ENCODE measurements around the gene FANCB. TPM values are rescaled to one million over a fixed set of nuclear protein-coding genes. Genes with fewer than 3 reads are reported as not detected.

The FANCB gene
- total RNA-seq, 1 experiment from 2014 or later, result 12.1 TPM

- H3K18ac ChIP-seq (ENCODE audit: insufficient read length, low read depth, low read length), result no peak overlapping the region
- no peak overlapping the region for H2BK5ac ChIP-seq (ENCODE audit: insufficient read length, low read length)
- no peak for DNase-seq
- no peak overlapping the region for H3T11ph ChIP-seq (ENCODE audit: low read length)
- no peak overlapping the region for H4K8ac ChIP-seq (replicated peaks; ENCODE audit: insufficient read length, low read depth, low read length)
- peaks cover 45 to 59% of the 10 kb centered on the region in 2 experiments for H3K9me3 Mint-ChIP-seq
- no peaks in the 10 kb centered on the region for H3K23me2 ChIP-seq (ENCODE audit: insufficient read length, low read depth, low read length, poor library complexity, severe bottlenecking)
- no peaks in the 10 kb centered on the region for H4K20me1 ChIP-seq (ENCODE audit: control insufficient read depth, insufficient read depth, insufficient read length)
- no peaks in the 10 kb centered on the region for H3K27me3 Mint-ChIP-seq (ENCODE audit: low read depth)
- H3K9ac ChIP-seq (ENCODE audit: extremely low read depth, insufficient read length, low read length), result no peak overlapping the region
- no peak overlapping the region for H2BK12ac ChIP-seq (ENCODE audit: insufficient read length, low read depth, low read length)
- peaks cover 10 to 11% of the 10 kb centered on the region in 2 experiments for H3K4me1 Mint-ChIP-seq
- H3K9me3 ChIP-seq (ENCODE audit: control insufficient read depth, low read depth, low read length), result peaks cover 6% of the 10 kb centered on the region
- H4K5ac ChIP-seq (ENCODE audit: insufficient read length, low read depth, low read length), result no peak overlapping the region
- H3K79me1 ChIP-seq (ENCODE audit: insufficient read depth, low read depth, low read length, poor library complexity, severe bottlenecking), result no peaks in the 10 kb centered on the region
- H3K36me3 Mint-ChIP-seq (ENCODE audit: insufficient read depth in 1 of 3, low read depth in 3 of 3), result peaks cover 0 to 4% (median 0%) of the 10 kb centered on the region in 3 experiments; a peak in 3 of 7 replicates
- H3K4me1 ChIP-seq (ENCODE audit: insufficient read depth, low read length), result no peaks in the 10 kb centered on the region
- no peak overlapping the region for H3K56ac ChIP-seq (ENCODE audit: insufficient read length, low read depth, low read length)
- WGBS (ENCODE audit: extremely low coverage, insufficient read length, low lambda C conversion rate), result no CpG with 5 or more reads among the region's 3 CpGs
- H3K23ac ChIP-seq (ENCODE audit: insufficient read length, low read depth, low read length), result no peak overlapping the region
- TF ChIP-seq CTCF (conservative IDR thresholded peaks at IDR 0.05), result no peak
- H3K14ac ChIP-seq (ENCODE audit: insufficient read depth, low read length), result no peak overlapping the region
- H2BK120ac ChIP-seq (ENCODE audit: low read depth, low read length, poor library complexity, severe bottlenecking), result no peak overlapping the region
- H3K27ac ChIP-seq (ENCODE audit: insufficient read length, low read depth, low read length), result no peak overlapping the region
- no peak overlapping the region for H3K4me2 ChIP-seq (ENCODE audit: insufficient read depth, insufficient read length, low read length)
- no peak overlapping the region for H2BK20ac ChIP-seq (ENCODE audit: low read depth, low read length, poor library complexity, severe bottlenecking)
- no peak overlapping the region; a peak in 1 of 5 replicates for H3K4me3 Mint-ChIP-seq
- H2AFZ ChIP-seq (ENCODE audit: low read length), result no peak overlapping the region
- H3K4ac ChIP-seq (ENCODE audit: low read depth, low read length), result no peak overlapping the region
- H2BK15ac ChIP-seq (ENCODE audit: low read depth, low read length), result no peak overlapping the region
- H2AK5ac ChIP-seq (ENCODE audit: insufficient read length, low read length), result no peak overlapping the region
- H4K91ac ChIP-seq (ENCODE audit: insufficient read length, low read depth, low read length), result no peak overlapping the region
- H3K27ac Mint-ChIP-seq, result no peak overlapping the region
- no peaks in the 10 kb centered on the region for H3K27me3 ChIP-seq (ENCODE audit: insufficient read depth, low read length)
- H3K79me2 ChIP-seq (ENCODE audit: insufficient read depth, low read length), result no peaks in the 10 kb centered on the region
These were observed 53.1 kb downstream of the FANCB start for GRCh38 chrX:14819769-14820168.

Data from H9 (cell line).